Skin epidermis (tissue), 12 donors: ENCODE measurements around the gene SPATS2L.

Experiments
- H3K27ac ChIP-seq, 21 experiments: fragments of 200-600 bp; sonication (generic) in 11 of 21; one replicate each; pipeline ENCODE4 v1.5.0; 2020; ENCODE audit warnings: mild to moderate bottlenecking in 3 of 21, inconsistent platforms in 2 of 21, moderate library complexity in 2 of 21
- H3K4me3 ChIP-seq, 7 experiments: fragments of 200-600 bp; sonication (generic) in 2 of 7; one replicate each; pipeline ENCODE4 v1.5.0; 2020; ENCODE audit warnings: inconsistent platforms in 2 of 7, mild to moderate bottlenecking in 2 of 7, moderate library complexity in 1 of 7

The SPATS2L gene

GRCh38 chr2:200288670-200289429, 17.6 kb upstream of the SPATS2L start:
- no peak overlapping the region for H3K4me3 ChIP-seq
- no peak overlapping the region for H3K27ac ChIP-seq

GRCh38 chr2:200296118-200296517, 10.4 kb upstream of the SPATS2L start:
- H3K27ac ChIP-seq, result no peak overlapping the region

GRCh38 chr2:200297100-200297499, 9.4 kb upstream of the SPATS2L start:
- Histone ChIP-seq H3K4me3 (no peak overlapping the region), H3K27ac (no peak overlapping the region)

More at GRCh38 chr2:200296118-200296517, 10.4 kb upstream of the SPATS2L start:
- no peak overlapping the region for H3K4me3 ChIP-seq

DNA sequence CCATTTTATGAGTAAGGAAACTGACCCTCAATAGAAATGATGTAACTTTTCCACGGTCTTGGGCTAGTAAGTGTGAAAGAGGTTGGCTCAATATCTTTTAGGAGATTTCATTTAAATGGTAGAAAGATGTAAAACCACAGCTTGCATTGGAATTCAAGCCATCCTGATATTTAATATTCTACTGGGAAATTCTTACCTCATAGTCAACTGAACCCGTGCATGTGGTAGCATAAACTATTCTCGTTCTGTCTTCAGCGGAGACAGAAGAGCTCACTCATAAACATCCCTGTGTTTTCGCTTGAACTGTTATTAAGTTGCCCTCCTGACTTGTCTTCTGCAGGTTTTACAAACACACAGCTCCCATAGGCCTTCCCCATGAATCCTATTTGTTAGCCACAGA, 8.5 kb upstream of the SPATS2L start:
- Histone ChIP-seq H3K27ac (no peak overlapping the region), H3K4me3 (no peak overlapping the region)

DNA sequence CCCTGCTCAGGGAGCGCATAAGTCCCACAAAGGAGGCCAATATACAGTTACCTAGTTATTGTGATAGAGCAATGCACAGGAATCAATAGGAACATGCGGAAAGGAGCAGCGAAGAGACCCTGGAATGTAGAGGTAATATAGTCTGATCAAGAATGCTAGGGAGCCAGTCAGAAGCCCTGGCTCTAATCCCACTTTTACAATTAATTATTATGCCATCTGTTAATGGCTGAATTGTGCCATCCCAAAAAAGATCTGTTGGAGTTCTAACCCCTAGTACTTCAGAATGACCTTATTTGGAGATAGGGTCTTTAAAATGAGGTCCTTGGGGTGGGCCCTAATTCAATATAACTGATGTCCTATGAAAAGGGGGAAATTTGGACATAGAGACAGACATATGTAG, 7.7 kb upstream of the SPATS2L start:
- H3K4me3 ChIP-seq, result no peak overlapping the region
- no peak overlapping the region for H3K27ac ChIP-seq

DNA sequence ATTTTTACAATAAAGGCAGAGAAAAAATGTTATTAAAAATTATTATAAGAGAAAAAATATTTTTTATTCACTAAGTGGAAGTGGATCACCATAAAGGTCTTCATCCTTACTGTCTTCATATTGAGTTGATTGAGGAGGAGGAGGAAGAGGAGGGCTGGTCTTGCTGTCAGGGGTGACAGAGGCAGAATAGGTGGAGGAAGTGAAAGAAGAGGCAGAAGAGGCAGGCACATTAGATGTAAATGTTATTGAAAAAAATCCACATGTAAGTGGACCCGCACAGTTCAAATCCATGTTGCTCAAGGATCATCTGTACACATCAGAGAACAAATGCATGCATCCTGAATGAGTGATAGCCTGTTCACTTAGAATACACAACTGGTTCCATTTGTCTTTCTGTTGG, 6.4 kb upstream of the SPATS2L start:
- Histone ChIP-seq H3K4me3 (no peak overlapping the region), H3K27ac (no peak overlapping the region)

- Histone ChIP-seq H3K4me3 (no peak overlapping the region), H3K27ac (no peak overlapping the region)
These were observed 5.7 kb upstream of the SPATS2L start for GRCh38 chr2:200300638-200301314.

DNA sequence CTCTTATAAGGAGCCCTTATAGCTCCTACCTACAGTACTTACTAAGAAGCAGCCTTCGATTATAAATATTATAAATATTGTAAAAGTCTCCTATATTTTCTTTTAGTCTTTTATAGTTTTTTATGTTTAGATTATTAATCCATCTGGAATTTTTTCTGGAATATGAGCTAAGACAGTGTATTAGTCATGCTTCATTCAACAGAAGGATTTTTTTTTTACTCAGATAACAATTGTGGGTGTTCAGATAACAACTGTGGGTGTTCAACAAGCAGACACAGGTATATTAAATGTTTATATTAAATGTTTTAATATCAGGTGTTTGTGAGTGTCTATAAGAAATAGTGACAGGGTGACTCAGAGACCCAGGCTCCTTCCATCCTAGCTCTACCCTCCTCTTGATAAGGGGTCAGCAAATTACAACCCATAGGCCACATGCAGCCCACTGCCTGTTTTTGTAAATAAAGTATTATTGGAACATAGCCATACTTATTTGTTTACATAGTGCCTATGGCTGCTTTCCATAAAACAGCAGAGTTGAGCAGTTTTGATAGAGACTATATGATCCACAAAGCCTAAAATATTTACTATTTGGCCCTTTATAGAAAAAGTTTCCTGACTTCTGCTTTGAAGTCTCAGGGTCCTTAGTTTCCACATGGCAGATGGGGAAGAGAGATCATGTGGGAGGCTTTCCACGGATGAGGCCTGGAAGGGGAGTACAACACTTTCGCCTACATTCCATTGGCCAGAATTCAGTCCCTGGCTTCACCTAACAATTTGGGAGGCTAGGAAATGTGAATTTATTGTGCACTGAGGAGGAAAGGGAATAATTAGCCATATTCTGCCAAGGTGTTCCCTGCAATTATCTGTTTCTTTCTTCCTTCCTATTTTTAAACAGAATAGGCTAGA, 4.3 kb upstream of the SPATS2L start:
- Histone ChIP-seq H3K4me3 (no peak overlapping the region), H3K27ac (no peak overlapping the region)

GRCh38 chr2:200302940-200303727, 3.4 kb upstream of the SPATS2L start:
- no peak overlapping the region for H3K27ac ChIP-seq
- no peak overlapping the region for H3K4me3 ChIP-seq

GRCh38 chr2:200305797-200306195, 697 bp upstream of the SPATS2L start:
- Histone ChIP-seq H3K4me3 (peak overlapping the region; percentile 61 to 87 (median 81)), H3K27ac (peak overlapping the region in 20 of 21 experiments; percentile 66 to 97 (median 89))

- H3K27ac ChIP-seq, result peak overlapping the region; percentile 66 to 97 (median 89)
- H3K4me3 ChIP-seq, result peak overlapping the region; percentile 61 to 87 (median 81)
These were observed 634 bp downstream of the SPATS2L start for GRCh38 chr2:200306931-200307723.

GRCh38 chr2:200307724-200308545, 1.4 kb downstream of the SPATS2L start:
- H3K27ac ChIP-seq, result peak overlapping the region; percentile 66 to 97 (median 89)
- peak overlapping the region; percentile 61 to 87 (median 81) for H3K4me3 ChIP-seq

DNA sequence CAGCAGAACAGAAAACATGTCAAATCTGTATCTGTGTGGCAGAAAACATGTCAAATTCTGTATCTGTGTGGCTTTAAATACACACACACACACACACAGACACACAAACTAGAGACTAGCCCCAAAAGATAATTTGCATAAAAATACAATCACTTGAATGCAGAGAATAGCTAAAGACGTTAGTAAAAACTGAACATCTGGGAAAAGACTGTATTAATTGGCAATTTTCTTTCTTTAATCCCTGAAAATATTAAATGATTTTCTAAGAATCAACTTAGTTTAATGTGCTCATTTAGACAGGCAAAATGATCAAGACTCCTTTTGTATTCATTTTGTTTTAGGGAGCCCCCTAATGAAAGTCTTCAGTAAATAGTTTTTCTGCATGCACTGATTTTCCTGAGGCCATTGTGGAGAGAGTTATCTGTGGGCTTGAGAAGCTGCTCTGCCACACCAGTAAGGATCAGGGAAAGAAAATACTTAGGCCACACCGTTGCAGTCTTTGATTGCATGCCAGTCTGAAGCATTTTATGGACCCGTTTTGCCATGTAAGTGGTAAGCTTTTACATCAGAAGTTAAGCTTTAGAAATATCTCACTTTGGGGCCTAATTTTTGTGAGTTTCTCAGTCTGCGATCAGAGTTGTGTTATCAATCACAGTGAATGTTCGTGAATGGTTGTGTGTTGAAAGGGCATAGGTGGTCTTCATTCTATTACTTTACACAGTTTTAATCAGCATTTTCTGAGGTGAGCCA, 2.2 kb downstream of the SPATS2L start:
- peak overlapping the region in 8 of 21 experiments; percentile 16 to 93 (median 78) for H3K27ac ChIP-seq
- peak overlapping the region in 2 of 7 experiments; percentile 81 to 84 for H3K4me3 ChIP-seq

DNA sequence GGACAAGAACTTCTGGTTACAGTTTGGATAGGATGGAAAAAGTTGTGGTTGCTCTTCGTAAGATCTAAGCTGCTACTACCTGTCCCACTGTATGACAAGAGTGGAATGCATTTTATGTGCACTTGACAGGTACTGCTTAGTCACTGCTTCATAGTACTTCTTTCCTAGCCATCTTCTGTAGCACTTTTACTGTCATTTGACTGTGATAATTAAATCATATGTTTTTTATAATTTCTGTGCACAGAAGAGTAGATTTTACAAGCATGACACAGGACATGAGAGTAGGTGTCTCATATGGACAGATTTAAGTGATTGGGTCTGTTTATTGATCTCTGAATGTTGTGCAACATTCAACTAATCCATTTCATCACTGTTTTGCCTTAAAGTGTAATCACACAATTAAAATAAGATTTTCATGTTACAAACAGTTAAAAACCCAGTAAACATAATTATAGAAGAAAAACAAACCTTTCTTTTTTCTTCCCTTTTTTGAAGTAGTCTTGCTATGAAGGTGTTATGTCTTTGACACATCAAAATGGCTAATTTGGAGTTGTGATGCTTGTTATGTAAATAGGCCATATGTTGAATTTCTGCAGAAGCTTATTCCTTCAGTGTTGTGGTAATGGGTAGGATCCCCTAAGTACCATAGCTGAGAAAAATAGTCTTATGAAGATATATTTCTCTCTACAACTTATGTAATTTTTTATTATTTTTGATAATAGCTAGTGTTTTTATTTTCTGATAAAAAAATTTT, 3.0 kb downstream of the SPATS2L start:
- Histone ChIP-seq H3K27ac (no peak overlapping the region), H3K4me3 (no peak overlapping the region)

GRCh38 chr2:200310545-200310971, 4.1 kb downstream of the SPATS2L start:
- Histone ChIP-seq H3K27ac (no peak overlapping the region), H3K4me3 (no peak overlapping the region)

- no peak overlapping the region for H3K27ac ChIP-seq
These were observed 4.6 kb downstream of the SPATS2L start for GRCh38 chr2:200311139-200311538.

More at GRCh38 chr2:200311139-200311538, 4.6 kb downstream of the SPATS2L start:
- no peak overlapping the region for H3K4me3 ChIP-seq
